Activated CD8-positive, alpha-beta memory T cell treated with anti-CD3 and anti-CD28 coated beads, Interleukin-2, amount 50 U/mL, for 1 hour (primary cell): Measurements from ENCODE around the gene GPR150.

Experiments used
- DNase-seq: peaks from one replicate; pipeline ENCODE4 v3.0.0-alpha.2; 2020; ENCODE audit errors: extremely low read depth

The GPR150 gene

DNA sequence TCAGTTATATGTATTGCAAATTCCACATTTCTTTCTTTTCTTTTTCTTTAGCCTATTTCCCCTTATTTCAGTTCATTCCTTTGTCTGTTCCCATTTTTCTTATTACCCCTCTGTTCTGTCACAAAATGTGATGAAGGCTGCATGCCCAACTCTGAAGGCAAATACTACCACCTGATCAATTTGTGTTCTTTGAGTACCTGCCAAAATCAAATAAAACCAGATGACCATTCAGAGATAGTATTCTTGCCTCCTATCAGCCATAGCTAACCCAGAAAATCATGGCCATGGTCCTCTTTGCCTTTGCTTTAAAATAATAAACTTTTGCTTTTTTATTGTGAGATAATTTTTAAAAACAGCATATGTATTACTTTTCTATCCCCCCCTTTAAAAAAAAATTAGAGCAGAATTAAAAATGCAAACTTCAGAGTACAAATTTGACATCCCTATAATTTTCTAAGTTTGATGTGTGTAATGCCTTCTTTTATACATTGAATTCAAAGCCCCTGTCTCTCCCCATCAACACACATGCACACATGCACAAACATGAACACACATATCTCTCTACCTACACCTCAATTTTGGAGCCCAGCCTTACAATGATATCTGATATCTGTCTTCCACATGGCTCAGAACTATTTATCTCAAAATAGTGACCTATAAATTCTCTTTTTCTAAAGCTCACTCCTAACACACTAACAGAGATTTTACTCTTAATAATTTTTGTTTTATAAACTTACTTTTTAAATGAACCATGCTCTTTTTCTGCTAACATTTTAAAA, 30.1 kb downstream of the GPR150 start:
- DNase-seq, result no peak

- no peak for DNase-seq
Observed at GRCh38 chr5:95652849-95653248, 33.0 kb downstream of the GPR150 start.

GRCh38 chr5:95654196-95654595, 34.3 kb downstream of the GPR150 start:
- no peak for DNase-seq

GRCh38 chr5:95655575-95655974, 35.7 kb downstream of the GPR150 start:
- DNase-seq, result no peak

- no peak for DNase-seq
Observed at GRCh38 chr5:95660060-95660459, 40.2 kb downstream of the GPR150 start.

- no peak for DNase-seq
Observed at GRCh38 chr5:95662946-95663345, 43.1 kb downstream of the GPR150 start.

DNA sequence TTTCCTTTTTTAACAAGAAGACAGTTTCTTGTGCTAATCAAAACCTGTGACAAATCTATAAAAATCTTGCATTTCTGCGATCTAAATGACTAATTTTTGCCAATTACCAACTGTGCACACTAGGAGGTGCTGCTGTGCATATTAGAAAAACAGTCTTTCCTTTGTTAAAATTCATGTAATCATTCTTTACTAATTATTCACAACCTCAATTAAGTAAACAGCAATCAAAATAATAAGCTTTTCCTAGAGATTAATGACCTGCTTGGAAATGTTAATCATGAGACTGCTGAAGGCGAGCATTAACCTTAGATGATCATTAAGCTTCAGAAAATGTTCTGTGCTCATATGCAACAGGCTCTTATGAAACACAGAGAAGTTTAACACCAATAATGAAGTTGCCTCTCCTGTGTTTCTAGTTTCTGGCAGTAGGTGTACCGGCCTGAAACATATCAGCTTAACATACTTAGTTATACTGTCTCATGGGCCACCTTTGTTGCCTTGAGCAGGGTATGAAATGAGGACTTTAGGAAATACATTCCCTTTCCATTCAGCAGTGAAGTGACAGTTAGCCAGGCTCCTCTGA, 44.4 kb downstream of the GPR150 start:
- DNase-seq, result no peak

GRCh38 chr5:95667061-95667618, 47.3 kb downstream of the GPR150 start:
- DNase-seq, result no peak

DNA sequence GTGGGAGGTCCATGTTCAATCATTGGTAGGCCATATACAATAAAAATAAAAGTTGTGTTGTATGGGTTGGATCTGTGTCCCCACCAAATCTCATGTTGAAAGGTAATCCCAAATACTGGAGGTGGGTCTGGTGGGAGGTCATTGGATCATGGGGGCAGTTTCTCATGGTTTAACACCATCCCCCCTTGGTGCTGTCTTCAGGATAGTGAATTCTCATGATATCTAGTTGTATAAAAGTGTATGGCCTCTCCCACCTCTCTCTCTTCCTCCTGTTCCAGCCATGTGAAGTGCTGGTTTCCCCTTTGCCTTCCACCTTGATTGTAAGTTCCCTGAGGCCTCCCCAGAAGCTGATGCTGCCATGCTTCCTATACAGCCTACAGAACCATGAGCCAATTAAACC, 47.8 kb downstream of the GPR150 start:
- DNase-seq, result no peak

- no peak for DNase-seq
Observed at GRCh38 chr5:95668216-95668615, 48.3 kb downstream of the GPR150 start.

DNA sequence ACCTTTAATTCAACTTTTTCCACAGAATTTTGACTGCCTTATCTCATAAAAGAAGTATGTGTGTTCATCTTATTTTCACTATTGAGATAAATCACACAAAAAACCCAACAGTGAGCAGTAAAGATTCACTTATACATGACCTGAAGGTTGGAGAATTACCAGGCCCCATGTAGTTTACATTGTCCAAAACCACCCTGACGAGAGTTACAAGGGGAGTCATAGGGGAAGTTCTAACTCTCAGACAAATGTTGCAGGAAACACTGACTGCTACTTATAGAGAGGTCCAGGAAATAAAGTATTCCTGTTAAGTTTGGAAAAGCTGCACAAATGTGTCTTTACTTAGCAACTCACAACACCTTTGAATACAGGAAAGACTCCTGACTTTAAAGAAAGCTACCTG, 48.8 kb downstream of the GPR150 start:
- DNase-seq, result no peak

- DNase-seq, result no peak
Observed at GRCh38 chr5:95669540-95669939, 49.7 kb downstream of the GPR150 start.

- no peak for DNase-seq
Observed at GRCh38 chr5:95669985-95670384, 50.1 kb downstream of the GPR150 start.

GRCh38 chr5:95670568-95670967, 50.7 kb downstream of the GPR150 start:
- no peak for DNase-seq
